ENCODE results near the gene CCDC78.
A peak's percentile ranks its signal among the peaks of the same experiment; 100 is the strongest.

The CCDC78 gene

GRCh38 chr16:677316-678190 is 48.7 kb downstream of the CCDC78 start:
- DNase-seq, result no peak

GRCh38 chr16:676913-677312 is 49.3 kb downstream of the CCDC78 start:
- peak; percentile 50 for DNase-seq

- DNase-seq, result no peak
These were observed 49.7 kb downstream of the CCDC78 start for GRCh38 chr16:676565-676902.

GRCh38 chr16:675884-676564 is 50.2 kb downstream of the CCDC78 start:
- DNase-seq, result no peak

GRCh38 chr16:674968-675883 is 51.0 kb downstream of the CCDC78 start, which contains the start of gene RHBDL1:
RHBDL1 (plus strand) TSS chr16:675671; CDS start chr16:675791, 120 bp downstream.
- DNase-seq, result no peak

GRCh38 chr16:674214-674881 is 51.9 kb downstream of the CCDC78 start:
- no peak for DNase-seq

- no peak for DNase-seq
These were observed 52.7 kb downstream of the CCDC78 start for GRCh38 chr16:673399-673991.

- no peak for DNase-seq
These were observed 53.4 kb downstream of the CCDC78 start for GRCh38 chr16:672851-673250.
